Measurements from ENCODE around the gene CSPG4. TPM values are rescaled to one million over a fixed set of nuclear protein-coding genes. Genes with fewer than 3 reads are reported as not detected.
A peak's percentile ranks its signal among the peaks of the same experiment; 100 is the strongest.

Gene CSPG4
- total RNA-seq, 1 experiment from 2014 or later, result 2.4 TPM

DNA sequence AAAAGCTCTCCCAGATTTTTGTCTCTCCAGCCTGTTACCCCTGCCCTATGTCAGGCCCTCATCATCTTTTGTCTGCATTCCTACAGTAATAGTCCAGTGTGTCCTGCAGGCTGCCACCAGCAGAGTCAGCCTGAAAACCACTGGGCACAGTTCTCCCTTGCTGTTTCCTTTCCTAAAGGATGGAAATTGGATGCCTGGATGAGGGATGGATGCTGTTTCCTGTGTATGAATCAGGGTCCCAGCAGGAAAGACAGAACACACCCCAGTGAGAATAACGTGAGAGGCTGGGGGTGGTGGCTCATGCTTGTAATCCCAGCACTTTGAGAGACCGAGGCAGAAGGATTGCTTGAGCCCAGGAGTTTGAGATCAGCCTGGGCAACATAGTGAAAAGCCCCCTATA is 68.3 kb downstream of the CSPG4 start:
- no peaks in the 10 kb centered on the region for H3K9me2 ChIP-seq (ENCODE audit: insufficient read depth)
- no peak for DNase-seq
- H3K27me3 ChIP-seq (ENCODE audit: insufficient read depth, low read depth), result no peaks in the 10 kb centered on the region
- H3K36me3 ChIP-seq (ENCODE audit: low read depth), result no peaks in the 10 kb centered on the region
- ChIA-PET POLR2A (ENCODE audit: unreplicated experiment) (no interaction called here), CTCF (no interaction called here)
- no peak overlapping the region for H2AFZ ChIP-seq
- H3K79me2 ChIP-seq (ENCODE audit: low read depth), result peaks cover 39% of the 10 kb centered on the region
- peaks cover 36% of the 10 kb centered on the region for H3K4me1 ChIP-seq (replicated peaks; ENCODE audit: insufficient read depth)
- TF ChIP-seq, protein P1, sequence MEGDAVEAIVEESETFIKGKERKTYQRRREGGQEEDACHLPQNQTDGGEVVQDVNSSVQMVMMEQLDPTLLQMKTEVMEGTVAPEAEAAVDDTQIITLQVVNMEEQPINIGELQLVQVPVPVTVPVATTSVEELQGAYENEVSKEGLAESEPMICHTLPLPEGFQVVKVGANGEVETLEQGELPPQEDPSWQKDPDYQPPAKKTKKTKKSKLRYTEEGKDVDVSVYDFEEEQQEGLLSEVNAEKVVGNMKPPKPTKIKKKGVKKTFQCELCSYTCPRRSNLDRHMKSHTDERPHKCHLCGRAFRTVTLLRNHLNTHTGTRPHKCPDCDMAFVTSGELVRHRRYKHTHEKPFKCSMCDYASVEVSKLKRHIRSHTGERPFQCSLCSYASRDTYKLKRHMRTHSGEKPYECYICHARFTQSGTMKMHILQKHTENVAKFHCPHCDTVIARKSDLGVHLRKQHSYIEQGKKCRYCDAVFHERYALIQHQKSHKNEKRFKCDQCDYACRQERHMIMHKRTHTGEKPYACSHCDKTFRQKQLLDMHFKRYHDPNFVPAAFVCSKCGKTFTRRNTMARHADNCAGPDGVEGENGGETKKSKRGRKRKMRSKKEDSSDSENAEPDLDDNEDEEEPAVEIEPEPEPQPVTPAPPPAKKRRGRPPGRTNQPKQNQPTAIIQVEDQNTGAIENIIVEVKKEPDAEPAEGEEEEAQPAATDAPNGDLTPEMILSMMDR (conservative IDR thresholded peaks at IDR 0.05), result no peak
- no peak for TF ChIP-seq EZH2 (IDR thresholded peaks at IDR 0.05; ENCODE audit: low read depth)
- no peak overlapping the region for H3K4me3 ChIP-seq
- H4K20me1 ChIP-seq (ENCODE audit: insufficient read depth), result no peaks in the 10 kb centered on the region
- intact Hi-C loops (cut with micrococcal nuclease; ENCODE audit: unreplicated experiment), result loop anchor here (5.0 kb wide), 2 partner anchors 137 to 277 kb away; partner anchors contain the start of gene MAN2C1
- no peaks in the 10 kb centered on the region for H3K9me3 ChIP-seq (ENCODE audit: insufficient read depth, low read depth)
- BruUV-seq (replicated peaks), result no TSS peak
- H3K27ac ChIP-seq, result no peak overlapping the region
- H3F3A ChIP-seq (ENCODE audit: insufficient read depth, low read depth), result peaks cover 25% of the 10 kb centered on the region
- H3K4me2 ChIP-seq, result no peak overlapping the region

DNA sequence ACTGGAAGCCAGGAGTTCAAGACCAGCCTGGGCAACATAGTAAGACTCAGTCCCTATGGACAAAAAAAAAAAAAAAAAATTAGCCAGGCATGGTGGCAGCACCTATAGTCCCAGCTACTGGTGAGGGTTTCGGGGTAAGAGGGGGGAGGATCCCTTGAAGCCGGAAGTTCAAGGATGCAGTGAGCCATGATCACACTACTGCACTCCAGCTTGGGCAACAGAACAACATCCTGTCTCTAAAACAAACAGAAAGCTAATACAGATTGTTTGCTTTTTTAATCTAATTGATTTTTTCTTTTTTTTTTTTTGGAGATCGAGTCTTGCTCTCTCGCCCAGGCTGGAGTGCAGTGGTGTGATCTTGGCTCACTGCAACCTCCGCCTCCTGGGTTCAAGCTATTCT is 71.0 kb downstream of the CSPG4 start:
- no peak overlapping the region for H3K4me3 ChIP-seq
- no peak for TF ChIP-seq EZH2 (IDR thresholded peaks at IDR 0.05; ENCODE audit: low read depth)
- TF ChIP-seq, protein P1 (conservative IDR thresholded peaks at IDR 0.05), result no peak
- peaks cover 44% of the 10 kb centered on the region for H3K79me2 ChIP-seq (ENCODE audit: low read depth)
- no peaks in the 10 kb centered on the region; the same call in 1 of the 2 replicates for H3K36me3 ChIP-seq (ENCODE audit: low read depth)
- H3K4me2 ChIP-seq, result no peak overlapping the region
- BruUV-seq (replicated peaks), result no TSS peak
- peaks cover 42% of the 10 kb centered on the region for H3K4me1 ChIP-seq (replicated peaks; ENCODE audit: insufficient read depth)
- no peaks in the 10 kb centered on the region for H3K9me3 ChIP-seq (ENCODE audit: insufficient read depth, low read depth)
- POLR2A ChIA-PET (ENCODE audit: unreplicated experiment), result interaction anchor here (0.5 kb wide), 1 partner anchor 31 kb away, joined by 4 read pairs; no protein-coding TSS in a partner anchor
- intact Hi-C loops (cut with micrococcal nuclease; ENCODE audit: unreplicated experiment), result loop anchor here (2.0 to 5.0 kb wide), 6 partner anchors 15 to 274 kb away; partner anchors contain the start of gene MAN2C1
- H3K27ac ChIP-seq, result no peak overlapping the region
- CTCF ChIA-PET, result interaction anchor here (0.6 kb wide), 1 partner anchor 24 kb away, joined by 3 read pairs; no protein-coding TSS in a partner anchor
- H4K20me1 ChIP-seq (ENCODE audit: insufficient read depth), result peaks cover 4% of the 10 kb centered on the region
- no peak for DNase-seq
- H3F3A ChIP-seq (ENCODE audit: insufficient read depth, low read depth), result peaks cover 26% of the 10 kb centered on the region
- no peaks in the 10 kb centered on the region for H3K9me2 ChIP-seq (ENCODE audit: insufficient read depth)
- H2AFZ ChIP-seq, result no peak overlapping the region
- no peaks in the 10 kb centered on the region for H3K27me3 ChIP-seq (ENCODE audit: insufficient read depth, low read depth)

DNA sequence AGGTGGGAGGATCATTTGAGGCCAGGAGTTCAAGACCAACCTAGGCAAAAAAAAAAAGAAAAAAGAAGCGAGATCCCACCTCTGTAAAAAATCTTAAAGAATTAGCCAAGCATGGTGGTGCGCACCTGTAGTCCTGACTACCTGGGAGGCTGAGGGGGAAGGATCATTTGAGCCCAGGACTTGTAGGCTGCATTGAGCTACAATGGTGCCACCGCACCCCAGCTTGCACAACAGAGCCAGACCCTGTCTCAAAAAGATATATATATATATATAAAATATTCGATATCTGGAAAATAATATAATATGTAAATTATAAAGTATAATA is 71.5 kb downstream of the CSPG4 start:
- peak overlapping the region; percentile 70 for H3K27ac ChIP-seq
- BruUV-seq (replicated peaks), result no TSS peak

More for the DNA sequence above, 71.5 kb downstream of the CSPG4 start:
- peak overlapping the region; percentile 88; the same call in 1 of the 2 replicates for H3K4me3 ChIP-seq
- peaks cover 6% of the 10 kb centered on the region for H4K20me1 ChIP-seq (ENCODE audit: insufficient read depth)
- DNase-seq, result no peak
- peaks cover 44% of the 10 kb centered on the region for H3K79me2 ChIP-seq (ENCODE audit: low read depth)
- peaks cover 23% of the 10 kb centered on the region for H3F3A ChIP-seq (ENCODE audit: insufficient read depth, low read depth)
- peaks cover 41% of the 10 kb centered on the region for H3K4me1 ChIP-seq (replicated peaks; ENCODE audit: insufficient read depth)
- ChIA-PET POLR2A (ENCODE audit: unreplicated experiment) (interaction anchor here (0.5 kb wide), 1 partner anchor 31 kb away, joined by 4 read pairs; no protein-coding TSS in a partner anchor), CTCF (no interaction called here)
- no peaks in the 10 kb centered on the region for H3K27me3 ChIP-seq (ENCODE audit: insufficient read depth, low read depth)
- H3K4me2 ChIP-seq, result peak overlapping the region; percentile 83
- H3K9me2 ChIP-seq (ENCODE audit: insufficient read depth), result no peaks in the 10 kb centered on the region
- no peaks in the 10 kb centered on the region for H3K9me3 ChIP-seq (ENCODE audit: insufficient read depth, low read depth)
- H3K36me3 ChIP-seq (ENCODE audit: low read depth), result no peaks in the 10 kb centered on the region; the same call in 1 of the 2 replicates
- no peak for TF ChIP-seq EZH2 (IDR thresholded peaks at IDR 0.05; ENCODE audit: low read depth)
- TF ChIP-seq, protein P1 (conservative IDR thresholded peaks at IDR 0.05), result no peak
- intact Hi-C loops (cut with micrococcal nuclease; ENCODE audit: unreplicated experiment), result loop anchor here (2.0 to 5.0 kb wide), 6 partner anchors 14 to 274 kb away; partner anchors contain the start of gene MAN2C1
- H2AFZ ChIP-seq, result no peak overlapping the region
